GM18502 (cell line): ENCODE measurements around the gene ADAM10.

Experiments used
- ATAC-seq: cut with Tn5 transposase; IDR thresholded peaks from one replicate; pipeline ENCODE4 v1.9.1; 2021; ENCODE audit warnings: mild to moderate bottlenecking; ENCODE audit not compliant: unreplicated experiment, poor library complexity

The ADAM10 gene

DNA sequence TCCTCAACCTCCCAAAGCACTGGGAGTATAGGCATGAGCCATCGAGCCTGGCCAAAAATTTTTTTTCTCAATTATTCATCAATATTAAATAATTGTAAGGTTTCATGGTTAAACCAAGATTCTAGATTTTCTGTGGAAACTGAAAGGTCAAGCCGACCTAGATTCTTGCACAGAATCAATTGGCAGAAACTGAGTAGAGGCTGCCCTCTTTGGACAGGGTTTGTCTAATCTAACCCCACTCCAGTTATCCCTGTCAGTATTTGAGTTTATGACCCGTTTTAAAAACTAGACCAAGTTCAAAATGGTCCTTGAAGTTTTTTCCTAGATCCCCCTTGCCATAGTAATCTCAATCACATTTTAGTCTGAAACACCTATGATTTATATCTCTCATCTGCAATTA, 8.6 kb upstream of the ADAM10 start:
- no peak for ATAC-seq

GRCh38 chr15:58755956-58756355, 6.4 kb upstream of the ADAM10 start:
- no peak for ATAC-seq

- ATAC-seq: no peak
Measured at GRCh38 chr15:58755350-58755749, 5.8 kb upstream of the ADAM10 start.

DNA sequence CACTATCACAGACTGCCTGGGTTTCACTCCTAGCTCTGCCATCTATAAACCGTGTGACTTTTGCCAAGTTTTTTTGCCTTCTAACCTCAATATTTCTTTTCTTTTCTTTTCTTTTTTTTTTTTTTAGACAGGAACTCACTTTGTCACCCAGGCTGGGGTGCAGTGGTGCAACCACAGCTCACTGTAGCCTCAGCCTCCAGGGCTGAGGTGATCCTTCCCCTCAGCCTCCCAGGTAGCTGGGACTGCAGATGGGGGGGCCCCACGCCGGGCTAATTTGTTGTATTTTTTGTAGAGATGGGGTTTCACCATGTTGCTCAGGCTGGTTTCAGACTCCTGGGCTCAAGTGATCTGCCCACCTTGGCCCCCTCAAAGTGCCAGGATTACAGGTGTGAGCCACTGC, 3.2 kb upstream of the ADAM10 start:
- ATAC-seq: no peak

GRCh38 chr15:58748852-58749531, 515 bp downstream of the ADAM10 start:
- peak; percentile 35 for ATAC-seq

DNA sequence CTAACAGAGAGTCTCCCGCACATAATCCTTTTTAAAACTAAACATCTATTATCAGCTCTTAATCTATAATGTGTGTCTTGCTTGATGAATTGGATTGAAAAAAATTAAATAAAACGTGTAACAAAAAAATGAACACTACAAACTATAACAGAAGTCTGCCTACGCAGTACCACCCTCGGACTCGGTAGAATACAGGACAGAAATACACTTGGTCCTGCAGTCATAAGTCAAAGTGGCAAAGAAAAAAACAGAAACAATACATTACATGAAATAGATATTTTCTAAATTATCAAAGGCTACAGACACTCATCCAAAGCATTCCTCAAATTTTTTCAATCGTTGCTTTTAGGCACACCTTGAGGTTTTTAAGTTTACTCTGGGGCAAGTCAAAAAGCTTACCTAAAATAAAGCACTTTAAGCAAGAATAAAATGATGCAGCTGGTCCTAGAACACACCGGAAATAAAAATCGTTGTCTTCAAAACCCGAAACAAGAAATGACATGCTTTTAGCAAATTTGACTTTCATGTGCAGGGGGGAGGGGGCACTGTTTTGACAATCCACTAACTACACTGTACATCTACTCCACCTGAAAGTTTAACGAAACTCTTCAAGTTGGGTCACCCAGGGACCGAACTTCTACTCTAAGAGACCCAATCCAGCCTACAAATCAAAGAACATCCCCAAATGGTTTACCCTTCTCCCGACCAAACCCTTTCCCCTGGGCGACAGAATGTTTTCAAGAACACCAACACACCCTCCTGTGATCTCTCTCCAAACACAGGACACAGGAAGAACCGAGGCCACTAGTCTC, 1.3 kb downstream of the ADAM10 start:
- ATAC-seq: peak; percentile 5

DNA sequence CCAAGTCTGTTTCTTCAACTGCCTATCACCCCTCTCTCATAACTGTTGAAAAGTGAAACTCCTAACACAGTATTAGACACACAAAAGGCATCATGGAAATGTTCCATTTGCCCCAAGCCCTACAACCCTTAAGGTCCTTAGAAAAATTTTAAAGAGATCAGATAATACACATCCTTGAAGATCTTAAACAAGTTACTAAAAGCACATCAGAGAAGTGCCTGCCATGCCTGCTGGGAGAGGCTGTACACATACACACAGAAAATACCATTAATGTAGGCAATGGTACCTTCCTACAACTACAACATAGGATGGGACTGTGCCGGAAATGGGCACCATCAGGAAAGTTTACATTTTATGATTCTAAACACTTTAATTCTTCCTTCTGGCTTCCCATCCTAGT, 3.3 kb downstream of the ADAM10 start:
- no peak for ATAC-seq

DNA sequence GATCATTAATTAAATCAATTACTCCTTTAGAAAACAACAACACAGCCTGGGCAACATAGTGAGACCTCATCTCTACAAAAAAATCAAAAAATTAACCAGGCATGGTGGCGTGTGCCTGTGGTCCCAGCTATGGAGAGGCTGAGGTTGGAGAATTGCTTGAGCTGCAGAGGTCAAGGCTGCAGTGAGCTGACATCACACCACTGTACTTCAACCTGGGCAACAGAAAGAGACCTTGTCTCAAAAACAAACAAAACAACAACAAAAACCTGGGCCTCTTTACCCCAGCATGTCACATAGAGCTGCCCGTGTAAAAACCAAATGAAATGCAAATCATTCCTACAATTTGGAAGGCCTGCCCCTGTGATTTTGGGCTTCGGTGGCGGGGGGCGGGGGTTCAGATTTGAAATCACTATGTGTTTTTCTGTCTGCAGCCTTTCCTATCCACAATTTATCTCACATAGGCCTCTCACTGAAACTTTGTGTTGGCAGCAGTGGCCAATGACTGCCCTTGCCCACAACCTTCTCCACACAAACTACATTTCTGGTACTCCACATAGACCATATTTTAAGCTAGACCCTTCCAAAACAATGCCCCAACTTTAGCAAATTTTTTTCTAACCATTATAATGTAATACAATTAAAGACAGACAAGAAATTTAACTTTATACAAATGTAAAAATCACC, 6.5 kb downstream of the ADAM10 start:
- no peak for ATAC-seq

- ATAC-seq: no peak
Measured at GRCh38 chr15:58742022-58742813, 7.3 kb downstream of the ADAM10 start.

GRCh38 chr15:58741032-58741431, 8.5 kb downstream of the ADAM10 start:
- no peak for ATAC-seq

- ATAC-seq: no peak
Measured at GRCh38 chr15:58740436-58740835, 9.1 kb downstream of the ADAM10 start.

- no peak for ATAC-seq
Measured at GRCh38 chr15:58738046-58738707, 11.3 kb downstream of the ADAM10 start.

GRCh38 chr15:58737298-58737697, 12.2 kb downstream of the ADAM10 start:
- no peak for ATAC-seq

- ATAC-seq: no peak
Measured at GRCh38 chr15:58736018-58736643, 13.4 kb downstream of the ADAM10 start.

DNA sequence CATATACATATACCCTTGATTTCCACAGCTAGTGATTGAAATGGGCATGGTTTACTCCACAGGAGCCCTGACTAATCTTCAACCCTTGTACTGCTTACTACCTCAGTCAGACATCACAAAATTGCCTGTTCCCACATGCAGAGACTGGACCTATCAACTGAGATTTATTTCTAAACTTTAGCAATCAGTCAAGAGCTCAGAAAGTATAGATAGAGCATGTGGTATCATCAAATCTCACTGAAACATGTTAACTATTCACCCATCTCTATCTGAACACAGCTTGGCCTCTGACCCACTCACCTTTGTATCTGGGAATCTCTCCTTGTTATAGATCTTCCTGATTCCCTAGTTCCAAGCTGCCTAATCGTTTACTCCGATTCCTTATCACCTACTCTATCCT, 14.6 kb downstream of the ADAM10 start:
- no peak for ATAC-seq

DNA sequence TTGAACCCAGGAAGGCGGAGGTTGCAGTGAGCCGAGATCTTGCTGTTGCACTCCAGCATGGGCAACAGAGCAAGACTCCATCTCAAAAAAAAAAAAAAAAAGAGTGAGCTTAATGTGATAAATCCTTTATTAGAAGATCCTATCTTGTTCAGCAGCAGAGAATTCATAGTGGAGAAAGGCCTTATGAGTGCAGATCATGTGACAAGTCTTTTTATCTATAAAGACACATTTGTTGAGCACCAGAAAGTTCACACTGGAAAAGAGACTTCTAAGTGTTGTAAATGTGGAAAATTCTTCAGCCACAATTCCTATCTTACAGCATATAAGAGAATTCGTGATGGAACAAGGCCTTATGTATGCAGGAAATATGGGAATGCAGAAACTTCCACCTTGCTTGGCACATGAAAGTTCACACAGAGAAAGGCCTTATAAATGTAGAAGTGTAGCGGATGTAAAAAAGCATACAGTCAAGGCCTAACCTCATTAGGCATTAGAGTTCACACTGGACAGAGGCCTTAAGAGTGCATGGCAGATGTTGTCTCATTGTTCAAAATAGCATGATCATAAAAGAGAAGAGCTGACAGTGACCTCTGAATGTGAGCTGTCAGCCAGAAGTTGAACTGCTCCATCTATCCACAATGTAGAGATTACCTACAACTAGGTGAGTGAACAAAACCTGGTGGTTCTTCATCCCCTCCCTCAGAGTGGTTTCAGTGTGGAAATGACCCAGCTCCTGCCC, 16.7 kb downstream of the ADAM10 start:
- no peak for ATAC-seq

GRCh38 chr15:58731756-58732535, 17.6 kb downstream of the ADAM10 start:
- ATAC-seq: no peak

- no peak for ATAC-seq
Measured at GRCh38 chr15:58726867-58727266, 22.6 kb downstream of the ADAM10 start.
